ENCODE results near the gene ATP8B4.

The ATP8B4 gene

DNA sequence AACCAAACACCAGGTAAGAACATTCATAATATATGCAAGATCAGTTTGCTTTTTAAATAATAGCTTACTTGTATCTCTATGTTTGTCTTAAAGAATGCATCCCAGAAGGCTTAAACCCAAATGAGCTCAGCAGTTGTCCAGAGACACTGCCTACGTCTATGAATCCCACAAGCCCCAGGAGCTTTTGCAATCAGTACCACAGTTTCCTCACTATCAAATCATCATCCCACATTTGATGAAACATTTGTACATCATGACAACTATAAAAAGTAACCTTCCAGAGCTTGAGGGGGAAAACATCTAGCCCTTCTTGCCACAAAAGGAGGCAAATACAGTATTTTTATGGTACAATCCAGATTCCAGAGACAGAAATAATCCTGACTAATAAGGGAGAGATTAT lies 63.7 kb downstream of the ATP8B4 start:
- TF ChIP-seq, protein P1, sequence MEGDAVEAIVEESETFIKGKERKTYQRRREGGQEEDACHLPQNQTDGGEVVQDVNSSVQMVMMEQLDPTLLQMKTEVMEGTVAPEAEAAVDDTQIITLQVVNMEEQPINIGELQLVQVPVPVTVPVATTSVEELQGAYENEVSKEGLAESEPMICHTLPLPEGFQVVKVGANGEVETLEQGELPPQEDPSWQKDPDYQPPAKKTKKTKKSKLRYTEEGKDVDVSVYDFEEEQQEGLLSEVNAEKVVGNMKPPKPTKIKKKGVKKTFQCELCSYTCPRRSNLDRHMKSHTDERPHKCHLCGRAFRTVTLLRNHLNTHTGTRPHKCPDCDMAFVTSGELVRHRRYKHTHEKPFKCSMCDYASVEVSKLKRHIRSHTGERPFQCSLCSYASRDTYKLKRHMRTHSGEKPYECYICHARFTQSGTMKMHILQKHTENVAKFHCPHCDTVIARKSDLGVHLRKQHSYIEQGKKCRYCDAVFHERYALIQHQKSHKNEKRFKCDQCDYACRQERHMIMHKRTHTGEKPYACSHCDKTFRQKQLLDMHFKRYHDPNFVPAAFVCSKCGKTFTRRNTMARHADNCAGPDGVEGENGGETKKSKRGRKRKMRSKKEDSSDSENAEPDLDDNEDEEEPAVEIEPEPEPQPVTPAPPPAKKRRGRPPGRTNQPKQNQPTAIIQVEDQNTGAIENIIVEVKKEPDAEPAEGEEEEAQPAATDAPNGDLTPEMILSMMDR (IDR thresholded peaks at IDR 0.05) = no peak

DNA sequence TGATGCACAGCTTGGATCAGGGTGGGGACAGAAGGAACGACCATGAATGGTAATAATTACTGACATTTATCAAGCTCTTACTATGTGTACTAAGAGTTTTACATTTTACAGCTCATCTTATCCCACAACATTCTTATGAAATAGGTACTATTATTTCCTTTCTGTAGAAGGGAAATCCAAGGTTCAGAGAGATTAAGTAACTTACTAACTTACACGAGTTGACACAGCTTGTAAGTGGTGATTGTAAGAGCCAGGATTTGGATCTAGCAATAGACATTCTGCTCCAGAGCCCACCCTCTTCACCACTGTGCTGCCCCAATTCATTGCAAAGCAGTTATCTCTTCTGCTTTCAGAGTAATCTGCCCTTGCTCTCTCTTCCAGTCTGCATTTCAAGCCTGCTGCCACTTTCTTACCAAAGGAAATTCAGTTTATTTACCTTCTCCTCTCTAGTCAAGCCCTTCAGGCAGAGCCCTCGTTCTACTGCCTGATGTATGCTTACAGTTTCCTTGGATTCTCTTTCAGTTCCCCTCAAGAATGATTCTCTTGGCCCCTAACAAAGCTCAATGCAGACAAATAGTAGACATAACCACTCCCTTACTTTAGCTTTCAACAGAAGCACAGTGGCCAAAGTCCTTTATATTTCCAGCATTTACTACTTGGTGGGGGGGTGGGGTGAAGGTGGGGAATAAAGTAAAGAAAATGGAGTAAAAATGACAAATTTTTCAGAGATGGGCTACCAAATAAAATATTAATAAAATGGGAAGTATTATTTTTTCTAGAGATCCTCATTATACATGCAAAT lies 65.8 kb downstream of the ATP8B4 start:
- TF ChIP-seq, protein P1 (IDR thresholded peaks at IDR 0.05) = no peak

DNA sequence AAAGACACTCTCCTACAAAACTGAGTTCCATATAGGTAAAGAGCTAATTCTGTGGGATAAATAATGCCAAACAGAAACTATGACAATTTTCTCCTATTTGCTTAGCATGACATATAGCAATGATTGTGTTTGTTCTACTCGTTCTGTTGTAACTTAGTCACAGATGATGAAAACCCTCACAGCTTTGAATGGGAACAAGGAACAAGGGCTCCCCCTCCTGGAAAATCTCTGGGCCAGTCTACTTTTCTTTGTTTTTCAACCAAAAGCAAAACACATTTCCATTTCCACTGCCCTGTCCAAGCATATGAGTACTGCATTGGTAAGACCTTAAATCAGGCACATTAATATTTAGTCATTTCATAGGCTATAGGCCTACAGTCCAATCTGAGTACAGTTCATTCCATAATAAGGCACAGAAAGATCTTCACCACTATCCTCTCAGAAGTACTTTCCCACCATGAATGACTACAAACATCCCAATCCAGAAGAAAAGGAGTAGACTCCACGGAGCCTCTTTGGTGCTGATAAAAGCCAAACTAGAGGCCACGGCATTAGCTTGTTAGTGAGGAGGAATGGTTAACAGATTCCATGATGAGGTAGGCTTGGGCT lies 67.1 kb downstream of the ATP8B4 start:
- TF ChIP-seq, protein P1 (IDR thresholded peaks at IDR 0.05) = peak; percentile 92

DNA sequence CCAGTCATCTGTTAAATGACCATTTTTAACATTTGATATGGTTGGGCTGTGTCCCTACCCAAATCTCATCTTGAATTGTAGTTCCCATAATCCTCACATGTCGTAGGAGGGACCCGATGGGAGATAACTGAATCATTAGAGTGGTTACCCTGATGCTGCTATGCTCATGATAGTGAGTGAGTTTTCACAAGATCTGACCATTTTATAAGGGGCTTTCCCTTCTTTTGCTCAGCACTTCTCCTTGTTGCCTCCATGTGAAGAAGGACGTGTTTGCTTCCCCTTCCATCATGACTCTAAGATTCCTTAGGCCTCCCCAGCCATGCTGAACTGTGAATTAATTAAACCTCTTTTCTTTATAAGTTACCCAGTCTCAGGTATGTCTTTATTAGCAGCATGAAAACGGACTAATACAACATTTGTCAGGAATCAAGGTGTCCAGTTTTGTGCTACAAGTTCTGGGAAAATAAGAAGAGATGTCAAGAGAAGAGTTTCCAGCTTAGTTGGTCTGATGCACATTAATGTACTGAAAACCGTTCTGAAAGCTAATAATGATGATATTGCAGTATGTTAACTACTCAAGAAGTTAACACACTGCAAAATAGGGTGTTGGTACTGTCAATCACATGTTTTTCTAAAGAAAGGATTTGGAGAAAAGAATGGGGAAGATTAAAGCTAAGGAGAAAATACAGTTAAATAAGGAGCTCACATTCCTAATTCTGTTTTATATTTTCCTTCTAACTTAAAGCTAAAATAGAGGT lies 67.9 kb downstream of the ATP8B4 start:
- TF ChIP-seq, protein P1 (IDR thresholded peaks at IDR 0.05) = no peak

DNA sequence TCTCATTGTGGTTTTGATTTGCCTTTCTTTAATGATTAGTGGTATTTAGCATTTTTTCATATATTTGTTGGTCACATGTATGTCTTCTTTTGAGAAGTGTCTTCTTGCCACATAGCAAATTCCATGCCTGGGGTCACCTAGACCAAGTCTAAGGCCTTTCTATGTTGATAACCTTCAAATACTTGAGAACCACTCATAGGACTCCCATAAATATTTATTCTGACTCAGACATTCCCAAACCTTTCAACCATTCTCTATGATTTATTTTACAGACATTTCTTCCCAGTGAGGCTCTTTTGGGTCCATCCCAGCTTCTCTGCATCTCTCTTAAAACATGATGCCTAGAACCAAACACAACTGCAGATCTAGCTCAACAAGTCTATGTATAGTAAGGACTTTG lies 69.2 kb downstream of the ATP8B4 start:
- TF ChIP-seq, protein P1 (IDR thresholded peaks at IDR 0.05) = no peak

DNA sequence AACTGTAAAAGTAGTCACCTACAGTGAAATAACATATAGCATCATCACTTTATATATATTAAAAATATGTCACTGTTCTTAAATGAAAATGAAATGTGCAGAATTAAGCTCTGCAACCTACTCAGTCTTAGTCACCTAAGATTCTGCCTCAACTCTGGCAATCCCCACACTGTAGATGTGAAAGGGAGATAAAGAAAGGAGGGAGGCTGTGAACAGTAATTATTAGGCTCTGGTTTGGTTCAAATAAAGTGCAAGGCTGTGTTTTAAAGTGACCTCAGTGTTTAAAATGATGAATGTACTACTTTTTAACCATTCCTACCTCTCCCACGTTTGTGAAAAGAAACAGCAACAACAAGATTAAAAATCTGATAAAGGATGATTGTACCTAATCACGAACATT lies 72.2 kb downstream of the ATP8B4 start:
- TF ChIP-seq, protein P1 (IDR thresholded peaks at IDR 0.05) = no peak

DNA sequence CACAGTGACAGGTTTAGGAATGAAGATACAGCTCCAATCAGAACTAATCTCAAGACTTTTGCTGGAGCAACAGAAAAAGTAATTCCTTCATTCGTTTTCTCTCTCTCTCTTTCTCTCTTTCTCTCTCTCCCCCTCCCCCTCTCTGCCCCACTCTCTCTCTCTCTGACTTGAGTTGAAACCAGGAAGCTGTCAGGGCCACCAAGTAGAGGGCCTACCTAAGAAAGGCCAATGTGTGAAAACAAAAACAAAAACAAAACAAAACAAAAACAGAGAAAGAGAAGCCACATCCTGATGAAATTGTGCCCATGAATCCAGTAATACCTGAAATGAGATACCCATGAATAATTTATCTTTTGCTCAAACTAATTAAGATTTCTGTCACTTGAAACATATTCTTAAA lies 72.9 kb downstream of the ATP8B4 start:
- TF ChIP-seq, protein P1 (IDR thresholded peaks at IDR 0.05) = no peak
